BE2C (cell line): ENCODE results near the gene NPFFR2.
"Not testable (repeated sequence)": the region's sequence is repeated elsewhere in the genome, so short reads cannot be mapped to it uniquely, and the experiment has no call there.

Source experiments
- DNase-seq: peaks from one replicate; pipeline ENCODE4 v3.0.0-alpha.2; 2020
- H3K27me3 ChIP-seq: fragments of 250-450 bp; sonication (Bioruptor Pico); 2 replicates; pipeline ENCODE4 v1.5.1; 2020; ENCODE audit warnings: mild to moderate bottlenecking
- H3K36me3 ChIP-seq: fragments of 250-450 bp; sonication (Bioruptor Pico); 2 replicates; pipeline ENCODE4 v1.5.1; 2020; ENCODE audit warnings: mild to moderate bottlenecking
- H3K4me1 ChIP-seq: fragments of 250-450 bp; sonication (Bioruptor Pico); 2 replicates; pipeline ENCODE4 v1.5.1; 2020
- H3K4me3 ChIP-seq: 2 replicates; pipeline ENCODE4 v1.5.1; 2011; ENCODE audit warnings: low read depth, low read length
- H3K9me3 ChIP-seq: fragments of 250-450 bp; sonication (Bioruptor Pico); 2 replicates; pipeline ENCODE4 v1.5.1; 2020
- CTCF ChIP-seq: IDR thresholded peaks from 2 replicates; pipeline ENCODE4 v1.5.1; 2012; ENCODE audit warnings: mild to moderate bottlenecking, low read depth, low read length

Gene NPFFR2

GRCh38 chr4:72118017-72118416, 86.2 kb downstream of the NPFFR2 start:
- no peak for TF ChIP-seq CTCF
- no peak for DNase-seq
- H3K27me3 ChIP-seq = peaks cover 3% of the 10 kb centered on the region; the same call in 1 of the 2 replicates
- H3K4me3 ChIP-seq = no peak overlapping the region
- H3K36me3 ChIP-seq = no peaks in the 10 kb centered on the region
- H3K4me1 ChIP-seq = no peaks in the 10 kb centered on the region
- H3K9me3 ChIP-seq = no peaks in the 10 kb centered on the region

- no peaks in the 10 kb centered on the region for H3K4me1 ChIP-seq
- no peaks in the 10 kb centered on the region for H3K36me3 ChIP-seq
- H3K4me3 ChIP-seq = no peak overlapping the region
- H3K9me3 ChIP-seq = no peaks in the 10 kb centered on the region
- peaks cover 3% of the 10 kb centered on the region; the same call in 1 of the 2 replicates for H3K27me3 ChIP-seq
- no peak for DNase-seq
- no peak for TF ChIP-seq CTCF
Measured at GRCh38 chr4:72119946-72120345, 88.1 kb downstream of the NPFFR2 start.

- no peak for TF ChIP-seq CTCF
- no peaks in the 10 kb centered on the region for H3K27me3 ChIP-seq
- no peaks in the 10 kb centered on the region for H3K36me3 ChIP-seq
- H3K9me3 ChIP-seq = no peaks in the 10 kb centered on the region
- no peaks in the 10 kb centered on the region for H3K4me1 ChIP-seq
- DNase-seq = no peak
- no peak overlapping the region for H3K4me3 ChIP-seq
Measured at GRCh38 chr4:72128741-72129140, 96.9 kb downstream of the NPFFR2 start.

GRCh38 chr4:72136429-72136828, 104.6 kb downstream of the NPFFR2 start:
- Histone ChIP-seq H3K36me3 (no peaks in the 10 kb centered on the region), H3K27me3 (no peaks in the 10 kb centered on the region), H3K9me3 (no peaks in the 10 kb centered on the region), H3K4me3 (no peak overlapping the region), H3K4me1 (no peaks in the 10 kb centered on the region)
- TF ChIP-seq CTCF = no peak
- no peak for DNase-seq

- not testable (repeated sequence) for H3K9me3 ChIP-seq, H3K4me1 ChIP-seq, H3K27me3 ChIP-seq, H3K4me3 ChIP-seq, DNase-seq, H3K36me3 ChIP-seq
Measured at GRCh38 chr4:72139997-72140396, 108.2 kb downstream of the NPFFR2 start.

GRCh38 chr4:72144241-72144640, 112.4 kb downstream of the NPFFR2 start:
- Histone ChIP-seq H3K9me3 (no peaks in the 10 kb centered on the region), H3K4me3 (no peak overlapping the region), H3K4me1 (no peaks in the 10 kb centered on the region), H3K36me3 (no peaks in the 10 kb centered on the region), H3K27me3 (no peaks in the 10 kb centered on the region)
- no peak for TF ChIP-seq CTCF
- DNase-seq = no peak

GRCh38 chr4:72152731-72153130, 120.9 kb downstream of the NPFFR2 start:
- Histone ChIP-seq H3K27me3 (0 out of 2 replicates have a peak, but pooled peaks cover 2% of the 10 kb centered on the region), H3K9me3 (no peaks in the 10 kb centered on the region), H3K36me3 (no peaks in the 10 kb centered on the region), H3K4me1 (no peaks in the 10 kb centered on the region), H3K4me3 (no peak overlapping the region)
- TF ChIP-seq CTCF = no peak
- no peak for DNase-seq

- not testable (repeated sequence) for H3K4me1 ChIP-seq, H3K36me3 ChIP-seq, H3K9me3 ChIP-seq, DNase-seq, H3K4me3 ChIP-seq, H3K27me3 ChIP-seq
Measured at GRCh38 chr4:72153634-72154033, 121.8 kb downstream of the NPFFR2 start.

- H3K9me3 ChIP-seq, H3K36me3 ChIP-seq, H3K4me3 ChIP-seq, H3K27me3 ChIP-seq, H3K4me1 ChIP-seq: not testable (repeated sequence)
- DNase-seq = peak; percentile 9
Measured at GRCh38 chr4:72169285-72169684, 137.5 kb downstream of the NPFFR2 start.
